ENCODE data around the gene CTNNA2. TPM values are rescaled to one million over a fixed set of nuclear protein-coding genes. Genes with fewer than 3 reads are reported as not detected.

CTNNA2 gene
- total RNA-seq, 1 experiment from 2014 or later: 0.54 TPM

DNA sequence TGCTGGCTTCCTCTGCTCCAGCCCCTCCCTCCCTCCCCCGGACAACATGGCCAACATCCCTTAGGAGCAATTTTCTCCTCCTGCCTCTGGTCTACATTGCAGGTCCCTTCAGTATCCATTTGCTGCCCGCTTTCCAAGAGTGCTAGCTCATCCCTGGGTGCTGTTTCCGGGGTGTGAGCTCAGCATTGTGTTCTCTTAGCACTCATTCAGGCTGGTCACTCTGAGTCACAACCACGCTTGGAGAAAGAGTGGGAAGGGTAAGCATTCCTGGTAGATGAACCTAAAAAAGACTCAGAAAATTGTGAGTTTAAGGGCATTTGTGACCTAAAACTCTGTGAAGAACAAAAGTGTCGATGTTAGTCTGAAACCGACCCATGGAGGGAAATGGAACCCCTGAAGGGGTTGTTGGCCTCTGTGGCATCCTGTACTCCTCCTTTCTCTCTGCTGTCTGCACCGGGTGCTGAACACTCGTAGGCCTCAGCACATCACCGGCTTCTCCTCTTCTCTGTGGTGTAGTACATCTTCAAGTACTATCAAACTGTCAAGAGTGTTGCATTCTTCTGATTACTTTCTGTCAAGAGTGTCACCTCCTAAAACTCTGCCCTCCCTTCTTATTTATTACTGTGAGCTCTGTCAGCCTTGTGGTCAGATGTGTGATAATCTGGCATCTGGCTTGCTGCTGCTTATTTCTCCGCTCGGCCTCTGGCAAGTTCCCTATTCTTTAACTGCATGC lies 73.0 kb downstream of the CTNNA2 start:
- intact Hi-C loops (cut with micrococcal nuclease; ENCODE audit: unreplicated experiment): no loop called here
- DNase-seq (ENCODE audit: low read depth, low spot score) (peak; percentile 27), ATAC-seq (no peak)
- H3K4me1 ChIP-seq (ENCODE audit: control insufficient read depth, insufficient read depth, low read length): no peaks in the 10 kb centered on the region
- no peak overlapping the region for H3K27ac ChIP-seq (ENCODE audit: low read length)
- ChIA-PET POLR2A (no interaction called here), CTCF (no interaction called here)
- no TSS peak for BruUV-seq (replicated peaks)
- no peak overlapping the region for H3K4me3 ChIP-seq (ENCODE audit: low read depth in 2 of 2, low read length in 2 of 2)
- H3K36me3 ChIP-seq (ENCODE audit: control insufficient read depth, insufficient read depth, low read length): no peaks in the 10 kb centered on the region
- in situ Hi-C loops (cut with HindIII; ENCODE audit: low pct_unique_long_range_greater_than_20kb, low sequenced_read_pairs): no loop called here
- TF ChIP-seq, protein P1, sequence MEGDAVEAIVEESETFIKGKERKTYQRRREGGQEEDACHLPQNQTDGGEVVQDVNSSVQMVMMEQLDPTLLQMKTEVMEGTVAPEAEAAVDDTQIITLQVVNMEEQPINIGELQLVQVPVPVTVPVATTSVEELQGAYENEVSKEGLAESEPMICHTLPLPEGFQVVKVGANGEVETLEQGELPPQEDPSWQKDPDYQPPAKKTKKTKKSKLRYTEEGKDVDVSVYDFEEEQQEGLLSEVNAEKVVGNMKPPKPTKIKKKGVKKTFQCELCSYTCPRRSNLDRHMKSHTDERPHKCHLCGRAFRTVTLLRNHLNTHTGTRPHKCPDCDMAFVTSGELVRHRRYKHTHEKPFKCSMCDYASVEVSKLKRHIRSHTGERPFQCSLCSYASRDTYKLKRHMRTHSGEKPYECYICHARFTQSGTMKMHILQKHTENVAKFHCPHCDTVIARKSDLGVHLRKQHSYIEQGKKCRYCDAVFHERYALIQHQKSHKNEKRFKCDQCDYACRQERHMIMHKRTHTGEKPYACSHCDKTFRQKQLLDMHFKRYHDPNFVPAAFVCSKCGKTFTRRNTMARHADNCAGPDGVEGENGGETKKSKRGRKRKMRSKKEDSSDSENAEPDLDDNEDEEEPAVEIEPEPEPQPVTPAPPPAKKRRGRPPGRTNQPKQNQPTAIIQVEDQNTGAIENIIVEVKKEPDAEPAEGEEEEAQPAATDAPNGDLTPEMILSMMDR (IDR thresholded peaks at IDR 0.05): no peak
- no peak for TF ChIP-seq TCF7L2 (IDR thresholded peaks at IDR 0.05; ENCODE audit: low read depth, low read length)
- TF ChIP-seq, protein P2, sequence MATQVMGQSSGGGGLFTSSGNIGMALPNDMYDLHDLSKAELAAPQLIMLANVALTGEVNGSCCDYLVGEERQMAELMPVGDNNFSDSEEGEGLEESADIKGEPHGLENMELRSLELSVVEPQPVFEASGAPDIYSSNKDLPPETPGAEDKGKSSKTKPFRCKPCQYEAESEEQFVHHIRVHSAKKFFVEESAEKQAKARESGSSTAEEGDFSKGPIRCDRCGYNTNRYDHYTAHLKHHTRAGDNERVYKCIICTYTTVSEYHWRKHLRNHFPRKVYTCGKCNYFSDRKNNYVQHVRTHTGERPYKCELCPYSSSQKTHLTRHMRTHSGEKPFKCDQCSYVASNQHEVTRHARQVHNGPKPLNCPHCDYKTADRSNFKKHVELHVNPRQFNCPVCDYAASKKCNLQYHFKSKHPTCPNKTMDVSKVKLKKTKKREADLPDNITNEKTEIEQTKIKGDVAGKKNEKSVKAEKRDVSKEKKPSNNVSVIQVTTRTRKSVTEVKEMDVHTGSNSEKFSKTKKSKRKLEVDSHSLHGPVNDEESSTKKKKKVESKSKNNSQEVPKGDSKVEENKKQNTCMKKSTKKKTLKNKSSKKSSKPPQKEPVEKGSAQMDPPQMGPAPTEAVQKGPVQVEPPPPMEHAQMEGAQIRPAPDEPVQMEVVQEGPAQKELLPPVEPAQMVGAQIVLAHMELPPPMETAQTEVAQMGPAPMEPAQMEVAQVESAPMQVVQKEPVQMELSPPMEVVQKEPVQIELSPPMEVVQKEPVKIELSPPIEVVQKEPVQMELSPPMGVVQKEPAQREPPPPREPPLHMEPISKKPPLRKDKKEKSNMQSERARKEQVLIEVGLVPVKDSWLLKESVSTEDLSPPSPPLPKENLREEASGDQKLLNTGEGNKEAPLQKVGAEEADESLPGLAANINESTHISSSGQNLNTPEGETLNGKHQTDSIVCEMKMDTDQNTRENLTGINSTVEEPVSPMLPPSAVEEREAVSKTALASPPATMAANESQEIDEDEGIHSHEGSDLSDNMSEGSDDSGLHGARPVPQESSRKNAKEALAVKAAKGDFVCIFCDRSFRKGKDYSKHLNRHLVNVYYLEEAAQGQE (IDR thresholded peaks at IDR 0.05; ENCODE audit: insufficient read depth in 1 of 2, low read depth in 2 of 2, low read length in 1 of 2): no peak
- TF ChIP-seq POLR2AphosphoS5 (IDR thresholded peaks at IDR 0.05; ENCODE audit: low read depth, low read length): no peak
- TF ChIP-seq SIN3A (IDR thresholded peaks at IDR 0.05; ENCODE audit: borderline replicate concordance, insufficient read depth, low read depth, low read length): no peak
- 0 out of 2 replicates have a peak, but pooled peaks cover 3% of the 10 kb centered on the region for H3K9me3 ChIP-seq (ENCODE audit: control insufficient read depth, insufficient read depth, low read depth, low read length)
- no peaks in the 10 kb centered on the region for H3K27me3 ChIP-seq (ENCODE audit: control insufficient read depth, insufficient read depth, low read length)

DNA sequence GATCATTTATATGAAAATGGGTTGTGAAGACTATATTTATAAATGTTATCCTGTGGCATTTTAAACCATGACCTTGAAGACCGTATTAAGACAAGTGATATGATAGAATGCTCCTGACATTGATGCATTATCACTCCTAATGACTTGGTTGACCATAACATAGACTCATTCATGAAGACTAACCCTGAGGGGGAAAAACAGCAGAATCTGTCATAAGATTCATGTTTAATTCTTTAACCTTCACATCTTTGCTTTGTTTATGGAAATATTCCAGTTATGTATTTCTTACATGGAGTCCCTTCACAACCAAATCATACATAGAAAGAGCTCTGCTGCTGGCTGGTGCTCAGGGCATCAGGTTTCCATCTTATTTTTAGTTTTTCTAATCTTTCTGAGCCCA lies 78.4 kb downstream of the CTNNA2 start:
- no peaks in the 10 kb centered on the region for H3K9me3 ChIP-seq (ENCODE audit: control insufficient read depth, insufficient read depth, low read depth, low read length)
- H3K27ac ChIP-seq (ENCODE audit: low read length): no peak overlapping the region
- CTCF ChIA-PET: no interaction called here
- no peak for TF ChIP-seq SIN3A (IDR thresholded peaks at IDR 0.05; ENCODE audit: borderline replicate concordance, insufficient read depth, low read depth, low read length)
- TF ChIP-seq, protein P1 (IDR thresholded peaks at IDR 0.05): no peak
- no peak for TF ChIP-seq TCF7L2 (IDR thresholded peaks at IDR 0.05; ENCODE audit: low read depth, low read length)
- no peak for TF ChIP-seq POLR2AphosphoS5 (IDR thresholded peaks at IDR 0.05; ENCODE audit: low read depth, low read length)
- TF ChIP-seq, protein P2 (IDR thresholded peaks at IDR 0.05; ENCODE audit: insufficient read depth in 1 of 2, low read depth in 2 of 2, low read length in 1 of 2): no peak
- DNase-seq (ENCODE audit: low read depth, low spot score) (no peak), ATAC-seq (no peak)
- in situ Hi-C loops (cut with HindIII; ENCODE audit: low pct_unique_long_range_greater_than_20kb, low sequenced_read_pairs): no loop called here
- POLR2A ChIA-PET: no interaction called here
- H3K4me1 ChIP-seq (ENCODE audit: control insufficient read depth, insufficient read depth, low read length): no peaks in the 10 kb centered on the region
- no TSS peak for BruUV-seq (replicated peaks)
- no peak overlapping the region for H3K4me3 ChIP-seq (ENCODE audit: low read depth in 2 of 2, low read length in 2 of 2)
- no peaks in the 10 kb centered on the region for H3K36me3 ChIP-seq (ENCODE audit: control insufficient read depth, insufficient read depth, low read length)
- intact Hi-C loops (cut with micrococcal nuclease; ENCODE audit: unreplicated experiment): no loop called here
- H3K27me3 ChIP-seq (ENCODE audit: control insufficient read depth, insufficient read depth, low read length): no peaks in the 10 kb centered on the region

Data from Panc1 (cell line).